HuH-7 (cell line): ENCODE measurements around the gene CLASP2.
"Not testable (repeated sequence)": the region's sequence is repeated elsewhere in the genome, so short reads cannot be mapped to it uniquely, and the experiment has no call there.

ENCODE experiments used
- DNase-seq: peaks from one replicate; pipeline ENCODE4 v3.0.0; 2011; ENCODE audit warnings: low spot score

CLASP2 gene

GRCh38 chr3:33451994-33452393 lies 266.1 kb downstream of the CLASP2 start:
- not testable (repeated sequence) for DNase-seq

GRCh38 chr3:33447958-33448357 lies 270.1 kb downstream of the CLASP2 start:
- DNase-seq, result no peak

- not testable (repeated sequence) for DNase-seq
Measured at GRCh38 chr3:33447256-33447625, 270.8 kb downstream of the CLASP2 start.
